ENCODE data around the gene KIF5C. TPM values are rescaled to one million over a fixed set of nuclear protein-coding genes. Genes with fewer than 3 reads are reported as not detected.

KIF5C gene
- total RNA-seq, 1 experiment from 2014 or later = 0.87 TPM

DNA sequence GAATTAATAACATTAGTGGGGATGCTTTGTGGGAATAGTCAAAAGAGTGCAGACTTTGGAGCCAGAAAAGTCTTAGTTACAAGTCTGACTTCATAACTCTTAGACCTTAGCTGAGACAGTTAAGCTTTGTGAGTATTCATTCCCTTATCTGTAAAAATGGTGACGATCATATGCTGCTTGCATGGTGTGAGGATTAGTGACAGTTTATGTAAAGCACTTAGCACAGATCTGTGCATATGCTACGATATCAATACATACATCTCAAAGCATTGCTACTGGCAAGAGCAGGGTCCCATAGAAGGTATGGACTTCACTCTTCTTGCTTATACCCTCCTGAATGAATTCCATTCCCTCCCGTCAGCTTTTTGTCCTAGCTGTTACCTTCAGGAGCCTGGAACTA is 106.8 kb downstream of the KIF5C start:
- no TSS peak for BruUV-seq (replicated peaks)
- no peaks in the 10 kb centered on the region for H3K36me3 Mint-ChIP-seq (ENCODE audit: insufficient read depth, unreplicated experiment)
- intact Hi-C loops (cut with micrococcal nuclease; ENCODE audit: unreplicated experiment) = no loop called here
- H3K9me3 Mint-ChIP-seq (ENCODE audit: low read depth, unreplicated experiment) = no peaks in the 10 kb centered on the region
- DNase-seq = no peak
- CTCF ChIA-PET = no interaction called here
- no peak overlapping the region for H3K27ac Mint-ChIP-seq (ENCODE audit: unreplicated experiment)
- no peaks in the 10 kb centered on the region for H3K4me1 Mint-ChIP-seq (ENCODE audit: low read depth, unreplicated experiment)
- no peak overlapping the region for H3K4me3 Mint-ChIP-seq (ENCODE audit: low read depth, unreplicated experiment)
- TF ChIP-seq, protein P1, sequence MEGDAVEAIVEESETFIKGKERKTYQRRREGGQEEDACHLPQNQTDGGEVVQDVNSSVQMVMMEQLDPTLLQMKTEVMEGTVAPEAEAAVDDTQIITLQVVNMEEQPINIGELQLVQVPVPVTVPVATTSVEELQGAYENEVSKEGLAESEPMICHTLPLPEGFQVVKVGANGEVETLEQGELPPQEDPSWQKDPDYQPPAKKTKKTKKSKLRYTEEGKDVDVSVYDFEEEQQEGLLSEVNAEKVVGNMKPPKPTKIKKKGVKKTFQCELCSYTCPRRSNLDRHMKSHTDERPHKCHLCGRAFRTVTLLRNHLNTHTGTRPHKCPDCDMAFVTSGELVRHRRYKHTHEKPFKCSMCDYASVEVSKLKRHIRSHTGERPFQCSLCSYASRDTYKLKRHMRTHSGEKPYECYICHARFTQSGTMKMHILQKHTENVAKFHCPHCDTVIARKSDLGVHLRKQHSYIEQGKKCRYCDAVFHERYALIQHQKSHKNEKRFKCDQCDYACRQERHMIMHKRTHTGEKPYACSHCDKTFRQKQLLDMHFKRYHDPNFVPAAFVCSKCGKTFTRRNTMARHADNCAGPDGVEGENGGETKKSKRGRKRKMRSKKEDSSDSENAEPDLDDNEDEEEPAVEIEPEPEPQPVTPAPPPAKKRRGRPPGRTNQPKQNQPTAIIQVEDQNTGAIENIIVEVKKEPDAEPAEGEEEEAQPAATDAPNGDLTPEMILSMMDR (IDR thresholded peaks at IDR 0.05; ENCODE audit: unreplicated experiment) = no peak
- H3K27me3 Mint-ChIP-seq (ENCODE audit: unreplicated experiment) = peaks cover 21% of the 10 kb centered on the region

DNA sequence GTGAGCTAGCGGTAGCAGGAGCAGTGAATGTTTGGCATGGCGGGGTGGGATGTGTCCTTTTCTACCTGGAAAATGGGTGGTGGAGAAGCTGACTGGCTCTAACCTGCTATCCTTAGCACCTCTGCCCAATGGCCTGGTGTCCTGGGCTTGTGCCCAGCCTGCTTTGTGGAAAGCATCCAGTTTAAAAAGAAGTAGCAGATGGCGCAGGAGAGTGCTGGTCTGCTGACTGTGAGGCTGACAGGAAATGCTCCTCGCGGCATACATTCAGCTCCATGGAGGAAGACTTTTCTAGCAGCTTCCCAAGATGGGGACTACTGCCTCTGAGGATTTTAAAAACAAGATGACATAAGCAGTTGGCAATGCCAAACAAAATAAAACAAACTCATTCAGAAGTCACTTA is 107.3 kb downstream of the KIF5C start:
- H3K4me3 Mint-ChIP-seq (ENCODE audit: low read depth, unreplicated experiment) = no peak overlapping the region
- peaks cover 26% of the 10 kb centered on the region for H3K27me3 Mint-ChIP-seq (ENCODE audit: unreplicated experiment)
- no peaks in the 10 kb centered on the region for H3K9me3 Mint-ChIP-seq (ENCODE audit: low read depth, unreplicated experiment)
- no peak overlapping the region for H3K27ac Mint-ChIP-seq (ENCODE audit: unreplicated experiment)
- CTCF ChIA-PET = no interaction called here
- BruUV-seq (replicated peaks) = no TSS peak
- TF ChIP-seq, protein P1 (IDR thresholded peaks at IDR 0.05; ENCODE audit: unreplicated experiment) = no peak
- no peaks in the 10 kb centered on the region for H3K4me1 Mint-ChIP-seq (ENCODE audit: low read depth, unreplicated experiment)
- H3K36me3 Mint-ChIP-seq (ENCODE audit: insufficient read depth, unreplicated experiment) = no peaks in the 10 kb centered on the region
- intact Hi-C loops (cut with micrococcal nuclease; ENCODE audit: unreplicated experiment) = no loop called here
- DNase-seq = no peak

DNA sequence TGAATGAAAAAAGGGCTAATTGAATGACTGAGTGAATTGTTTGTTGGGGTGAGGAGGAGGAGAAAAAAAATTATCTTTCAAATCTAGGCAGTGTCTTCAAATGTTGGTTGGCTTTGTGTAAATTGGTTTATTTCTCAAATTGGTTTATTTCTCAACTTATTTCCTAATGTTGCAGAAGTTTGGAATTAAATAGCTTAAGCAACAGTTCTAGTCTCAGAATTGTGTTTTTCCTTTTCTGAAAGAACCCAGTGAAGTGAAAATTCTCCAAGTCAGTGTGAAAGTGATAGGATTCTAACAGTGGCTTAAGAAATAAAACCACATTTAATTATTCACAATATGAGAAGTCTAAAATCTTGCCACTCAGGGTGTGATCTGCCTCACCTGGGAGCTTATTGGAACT is 108.9 kb downstream of the KIF5C start:
- Mint-ChIP-seq H3K27me3 (ENCODE audit: unreplicated experiment) (peaks cover 29% of the 10 kb centered on the region), H3K4me3 (ENCODE audit: low read depth, unreplicated experiment) (no peak overlapping the region), H3K36me3 (ENCODE audit: insufficient read depth, unreplicated experiment) (no peaks in the 10 kb centered on the region), H3K27ac (ENCODE audit: unreplicated experiment) (no peak overlapping the region), H3K9me3 (ENCODE audit: low read depth, unreplicated experiment) (no peaks in the 10 kb centered on the region), H3K4me1 (ENCODE audit: low read depth, unreplicated experiment) (no peaks in the 10 kb centered on the region)
- no peak for DNase-seq
- intact Hi-C loops (cut with micrococcal nuclease; ENCODE audit: unreplicated experiment) = no loop called here
- no TSS peak for BruUV-seq (replicated peaks)
- TF ChIP-seq, protein P1 (IDR thresholded peaks at IDR 0.05; ENCODE audit: unreplicated experiment) = no peak
- CTCF ChIA-PET = no interaction called here

DNA sequence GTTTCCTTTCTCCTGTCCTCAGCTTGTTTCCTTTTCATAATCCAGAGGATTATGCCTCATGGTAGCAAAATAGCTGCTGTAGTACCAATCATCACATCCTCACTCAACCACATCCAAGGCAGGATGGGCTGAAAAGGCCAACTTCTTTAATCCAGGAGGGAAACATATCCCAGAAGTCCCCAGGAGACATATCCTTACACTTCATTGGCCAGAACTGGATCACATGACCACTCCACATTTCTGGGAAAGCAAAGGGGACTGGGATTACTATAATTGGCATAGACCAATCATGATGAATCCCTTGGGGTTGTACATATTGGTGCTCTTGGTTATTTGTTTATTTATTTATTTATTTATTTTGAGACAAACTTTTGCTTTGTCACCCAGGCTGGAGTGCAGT is 109.4 kb downstream of the KIF5C start:
- no peaks in the 10 kb centered on the region for H3K9me3 Mint-ChIP-seq (ENCODE audit: low read depth, unreplicated experiment)
- TF ChIP-seq, protein P1 (IDR thresholded peaks at IDR 0.05; ENCODE audit: unreplicated experiment) = no peak

More for the DNA sequence above, 109.4 kb downstream of the KIF5C start:
- no TSS peak for BruUV-seq (replicated peaks)
- CTCF ChIA-PET = no interaction called here
- intact Hi-C loops (cut with micrococcal nuclease; ENCODE audit: unreplicated experiment) = no loop called here
- DNase-seq = no peak
- H3K4me1 Mint-ChIP-seq (ENCODE audit: low read depth, unreplicated experiment) = no peaks in the 10 kb centered on the region
- H3K27ac Mint-ChIP-seq (ENCODE audit: unreplicated experiment) = no peak overlapping the region
- no peaks in the 10 kb centered on the region for H3K36me3 Mint-ChIP-seq (ENCODE audit: insufficient read depth, unreplicated experiment)
- H3K27me3 Mint-ChIP-seq (ENCODE audit: unreplicated experiment) = peaks cover 29% of the 10 kb centered on the region
- H3K4me3 Mint-ChIP-seq (ENCODE audit: low read depth, unreplicated experiment) = no peak overlapping the region

All from Calu3 (cell line).